Measurements from ENCODE around the gene TMEM132D. TPM values are rescaled to one million over a fixed set of nuclear protein-coding genes. Genes with fewer than 3 reads are reported as not detected.

Gene TMEM132D
- polyA plus RNA-seq, 1 donor from 2014 or later: 1.3 TPM

DNA sequence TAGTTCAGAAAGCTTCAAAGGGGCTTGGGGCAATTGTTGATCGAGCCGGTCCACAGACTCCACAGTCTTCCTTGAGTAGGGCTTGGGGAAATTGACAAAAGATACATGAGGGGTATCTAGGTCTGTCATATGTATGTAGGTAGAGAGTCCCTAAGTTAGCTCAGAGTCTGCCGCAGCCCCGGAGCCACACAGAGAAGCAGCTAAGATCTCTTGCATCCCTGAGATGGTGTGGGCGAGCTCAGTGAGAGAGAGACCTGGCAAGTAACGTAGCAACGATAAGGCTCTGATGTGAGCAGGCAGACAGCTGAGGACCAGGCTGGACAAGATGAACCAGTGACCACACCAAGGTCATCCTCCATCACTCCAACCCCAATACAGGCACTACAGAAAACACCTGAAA, 297.6 kb downstream of the TMEM132D start:
- H3K9ac ChIP-seq (ENCODE audit: low read length): no peak overlapping the region
- H3K79me2 ChIP-seq (replicated peaks; ENCODE audit: insufficient read depth, low read length): no peaks in the 10 kb centered on the region
- no peaks in the 10 kb centered on the region for H4K20me1 ChIP-seq (ENCODE audit: insufficient read depth)
- no peaks in the 10 kb centered on the region for H3K27me3 ChIP-seq (ENCODE audit: insufficient read depth, low read depth, low read length)
- no peaks in the 10 kb centered on the region for H3F3A ChIP-seq (ENCODE audit: insufficient read depth, low read length, poor library complexity, severe bottlenecking)
- H3K9me3 ChIP-seq (ENCODE audit: low read length): no peaks in the 10 kb centered on the region
- H3K27ac ChIP-seq (ENCODE audit: low read length): no peak overlapping the region
- H3K4me3 ChIP-seq (ENCODE audit: low read length): no peak overlapping the region
- no peaks in the 10 kb centered on the region for H3K36me3 ChIP-seq (ENCODE audit: insufficient read depth, low read length)
- TF ChIP-seq, protein P1, sequence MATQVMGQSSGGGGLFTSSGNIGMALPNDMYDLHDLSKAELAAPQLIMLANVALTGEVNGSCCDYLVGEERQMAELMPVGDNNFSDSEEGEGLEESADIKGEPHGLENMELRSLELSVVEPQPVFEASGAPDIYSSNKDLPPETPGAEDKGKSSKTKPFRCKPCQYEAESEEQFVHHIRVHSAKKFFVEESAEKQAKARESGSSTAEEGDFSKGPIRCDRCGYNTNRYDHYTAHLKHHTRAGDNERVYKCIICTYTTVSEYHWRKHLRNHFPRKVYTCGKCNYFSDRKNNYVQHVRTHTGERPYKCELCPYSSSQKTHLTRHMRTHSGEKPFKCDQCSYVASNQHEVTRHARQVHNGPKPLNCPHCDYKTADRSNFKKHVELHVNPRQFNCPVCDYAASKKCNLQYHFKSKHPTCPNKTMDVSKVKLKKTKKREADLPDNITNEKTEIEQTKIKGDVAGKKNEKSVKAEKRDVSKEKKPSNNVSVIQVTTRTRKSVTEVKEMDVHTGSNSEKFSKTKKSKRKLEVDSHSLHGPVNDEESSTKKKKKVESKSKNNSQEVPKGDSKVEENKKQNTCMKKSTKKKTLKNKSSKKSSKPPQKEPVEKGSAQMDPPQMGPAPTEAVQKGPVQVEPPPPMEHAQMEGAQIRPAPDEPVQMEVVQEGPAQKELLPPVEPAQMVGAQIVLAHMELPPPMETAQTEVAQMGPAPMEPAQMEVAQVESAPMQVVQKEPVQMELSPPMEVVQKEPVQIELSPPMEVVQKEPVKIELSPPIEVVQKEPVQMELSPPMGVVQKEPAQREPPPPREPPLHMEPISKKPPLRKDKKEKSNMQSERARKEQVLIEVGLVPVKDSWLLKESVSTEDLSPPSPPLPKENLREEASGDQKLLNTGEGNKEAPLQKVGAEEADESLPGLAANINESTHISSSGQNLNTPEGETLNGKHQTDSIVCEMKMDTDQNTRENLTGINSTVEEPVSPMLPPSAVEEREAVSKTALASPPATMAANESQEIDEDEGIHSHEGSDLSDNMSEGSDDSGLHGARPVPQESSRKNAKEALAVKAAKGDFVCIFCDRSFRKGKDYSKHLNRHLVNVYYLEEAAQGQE (IDR thresholded peaks at IDR 0.05; ENCODE audit: borderline replicate concordance): no peak
- TF ChIP-seq SMC3 (conservative IDR thresholded peaks at IDR 0.05; ENCODE audit: poor library complexity): no peak
- TF ChIP-seq, protein P2, sequence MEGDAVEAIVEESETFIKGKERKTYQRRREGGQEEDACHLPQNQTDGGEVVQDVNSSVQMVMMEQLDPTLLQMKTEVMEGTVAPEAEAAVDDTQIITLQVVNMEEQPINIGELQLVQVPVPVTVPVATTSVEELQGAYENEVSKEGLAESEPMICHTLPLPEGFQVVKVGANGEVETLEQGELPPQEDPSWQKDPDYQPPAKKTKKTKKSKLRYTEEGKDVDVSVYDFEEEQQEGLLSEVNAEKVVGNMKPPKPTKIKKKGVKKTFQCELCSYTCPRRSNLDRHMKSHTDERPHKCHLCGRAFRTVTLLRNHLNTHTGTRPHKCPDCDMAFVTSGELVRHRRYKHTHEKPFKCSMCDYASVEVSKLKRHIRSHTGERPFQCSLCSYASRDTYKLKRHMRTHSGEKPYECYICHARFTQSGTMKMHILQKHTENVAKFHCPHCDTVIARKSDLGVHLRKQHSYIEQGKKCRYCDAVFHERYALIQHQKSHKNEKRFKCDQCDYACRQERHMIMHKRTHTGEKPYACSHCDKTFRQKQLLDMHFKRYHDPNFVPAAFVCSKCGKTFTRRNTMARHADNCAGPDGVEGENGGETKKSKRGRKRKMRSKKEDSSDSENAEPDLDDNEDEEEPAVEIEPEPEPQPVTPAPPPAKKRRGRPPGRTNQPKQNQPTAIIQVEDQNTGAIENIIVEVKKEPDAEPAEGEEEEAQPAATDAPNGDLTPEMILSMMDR (IDR thresholded peaks at IDR 0.05; ENCODE audit: poor library complexity, severe bottlenecking): no peak
- TF ChIP-seq RAD21 (conservative IDR thresholded peaks at IDR 0.05): no peak
- no peak for TF ChIP-seq MXI1 (conservative IDR thresholded peaks at IDR 0.05; ENCODE audit: poor library complexity, severe bottlenecking)
- no peak for TF ChIP-seq POLR2AphosphoS5 (IDR thresholded peaks at IDR 0.05)
- no peak for TF ChIP-seq EP300 (conservative IDR thresholded peaks at IDR 0.05; ENCODE audit: poor library complexity, severe bottlenecking)
- TF ChIP-seq TAF1 (IDR thresholded peaks at IDR 0.05; ENCODE audit: low read depth): no peak
- TF ChIP-seq EZH2 (IDR thresholded peaks at IDR 0.05; ENCODE audit: borderline replicate concordance, insufficient read depth, low read length, poor library complexity, severe bottlenecking): no peak
- H2AFZ ChIP-seq (ENCODE audit: low read depth, low read length): no peak overlapping the region
- H3K4me2 ChIP-seq (ENCODE audit: low read length): no peak overlapping the region
- H3K9me2 ChIP-seq (ENCODE audit: insufficient read depth, low read length): no peaks in the 10 kb centered on the region

- no peaks in the 10 kb centered on the region for H3F3A ChIP-seq (ENCODE audit: insufficient read depth, low read length, poor library complexity, severe bottlenecking)
- peaks cover 2% of the 10 kb centered on the region for H3K9me3 ChIP-seq (ENCODE audit: low read length)
- H3K27me3 ChIP-seq (ENCODE audit: insufficient read depth, low read depth, low read length): no peaks in the 10 kb centered on the region
- no peak overlapping the region for H3K27ac ChIP-seq (ENCODE audit: low read length)
- H3K4me3 ChIP-seq (ENCODE audit: low read length): no peak overlapping the region
- no peak overlapping the region for H2AFZ ChIP-seq (ENCODE audit: low read depth, low read length)
- no peak overlapping the region for H3K9ac ChIP-seq (ENCODE audit: low read length)
- H3K79me2 ChIP-seq (replicated peaks; ENCODE audit: insufficient read depth, low read length): no peaks in the 10 kb centered on the region
- H4K20me1 ChIP-seq (ENCODE audit: insufficient read depth): no peaks in the 10 kb centered on the region
- no peaks in the 10 kb centered on the region for H3K9me2 ChIP-seq (ENCODE audit: insufficient read depth, low read length)
- no peaks in the 10 kb centered on the region for H3K36me3 ChIP-seq (ENCODE audit: insufficient read depth, low read length)
- no peak for TF ChIP-seq EP300 (conservative IDR thresholded peaks at IDR 0.05; ENCODE audit: poor library complexity, severe bottlenecking)
- TF ChIP-seq, protein P1 (IDR thresholded peaks at IDR 0.05; ENCODE audit: borderline replicate concordance): no peak
- no peak for TF ChIP-seq TAF1 (IDR thresholded peaks at IDR 0.05; ENCODE audit: low read depth)
- no peak for TF ChIP-seq EZH2 (IDR thresholded peaks at IDR 0.05; ENCODE audit: borderline replicate concordance, insufficient read depth, low read length, poor library complexity, severe bottlenecking)
- TF ChIP-seq RAD21 (conservative IDR thresholded peaks at IDR 0.05): no peak
- TF ChIP-seq POLR2AphosphoS5 (IDR thresholded peaks at IDR 0.05): no peak
- no peak for TF ChIP-seq SMC3 (conservative IDR thresholded peaks at IDR 0.05; ENCODE audit: poor library complexity)
- TF ChIP-seq MXI1 (conservative IDR thresholded peaks at IDR 0.05; ENCODE audit: poor library complexity, severe bottlenecking): no peak
- TF ChIP-seq, protein P2 (IDR thresholded peaks at IDR 0.05; ENCODE audit: poor library complexity, severe bottlenecking): no peak
- H3K4me2 ChIP-seq (ENCODE audit: low read length): no peak overlapping the region
Measured at GRCh38 chr12:129605666-129606065, 298.2 kb downstream of the TMEM132D start.

Measured in neural cell (in vitro differentiated cells).